ENCODE results near the gene KSR1. TPM values are rescaled to one million over a fixed set of nuclear protein-coding genes. Genes with fewer than 3 reads are reported as not detected.
A peak's percentile ranks its signal among the peaks of the same experiment; 100 is the strongest.
"Not testable (repeated sequence)": the region's sequence is repeated elsewhere in the genome, so short reads cannot be mapped to it uniquely, and the experiment has no call there.

Gene KSR1
- total RNA-seq, 2 donors from 2014 or later = 15.5 to 23.8 TPM

- not testable (repeated sequence) for DNase-seq, ATAC-seq
- intact Hi-C loops (cut with DNase I) = loop anchor here in 1 of 2 donors (10.0 kb wide), 1 partner anchor 54 kb away; no protein-coding TSS in a partner anchor
Observed at GRCh38 chr17:27448534-27448933, 7.7 kb upstream of the KSR1 start.

GRCh38 chr17:27449541-27449940, 6.7 kb upstream of the KSR1 start:
- DNase-seq = no peak

GRCh38 chr17:27449988-27450387, 6.3 kb upstream of the KSR1 start:
- ATAC-seq = no peak
- intact Hi-C loops (cut with DNase I) = loop anchor here in 1 of 2 donors (10.0 kb wide), 1 partner anchor 55 kb away; no protein-coding TSS in a partner anchor
- DNase-seq = no peak

More at GRCh38 chr17:27449541-27449940, 6.7 kb upstream of the KSR1 start:
- ATAC-seq = no peak
- intact Hi-C loops (cut with DNase I) = loop anchor here in 1 of 2 donors (10.0 kb wide), 1 partner anchor 55 kb away; no protein-coding TSS in a partner anchor

- ATAC-seq (no peak), DNase-seq (no peak)
- intact Hi-C loops (cut with DNase I) = no loop called here
Observed at GRCh38 chr17:27450416-27450815, 5.8 kb upstream of the KSR1 start.

- ATAC-seq = no peak
- intact Hi-C loops (cut with DNase I) = no loop called here
- DNase-seq = no peak
Observed at GRCh38 chr17:27451906-27452305, 4.3 kb upstream of the KSR1 start.

GRCh38 chr17:27452828-27453227, 3.4 kb upstream of the KSR1 start:
- DNase-seq = no peak
- no peak for ATAC-seq
- intact Hi-C loops (cut with DNase I) = no loop called here

- intact Hi-C loops (cut with DNase I) = no loop called here
- ATAC-seq (no peak), DNase-seq (no peak)
Observed at GRCh38 chr17:27453471-27453870, 2.8 kb upstream of the KSR1 start.

- ATAC-seq (no peak), DNase-seq (no peak)
- intact Hi-C loops (cut with DNase I) = no loop called here
Observed at GRCh38 chr17:27454089-27454488, 2.2 kb upstream of the KSR1 start.

GRCh38 chr17:27455236-27455913, 873 bp upstream of the KSR1 start:
- DNase-seq (no peak), ATAC-seq (no peak)
- intact Hi-C loops (cut with DNase I) = loop anchor here (5.0 kb wide), 1 partner anchor 142 kb away; no protein-coding TSS in a partner anchor

GRCh38 chr17:27456681-27457359, 572 bp downstream of the KSR1 start:
- ATAC-seq (peak; percentile 18 to 64), DNase-seq (peak; percentile 26)
- intact Hi-C loops (cut with DNase I) = loop anchor here (5.0 kb wide), 1 partner anchor 140 kb away; no protein-coding TSS in a partner anchor

- no peak for DNase-seq
Observed at GRCh38 chr17:27457360-27457715, 1.1 kb downstream of the KSR1 start.

GRCh38 chr17:27457731-27458523, 1.7 kb downstream of the KSR1 start:
- intact Hi-C loops (cut with DNase I) = loop anchor here (5.0 kb wide), 1 partner anchor 139 kb away; no protein-coding TSS in a partner anchor
- no peak for ATAC-seq
- DNase-seq = no peak

More at GRCh38 chr17:27457360-27457715, 1.1 kb downstream of the KSR1 start:
- no peak for ATAC-seq
- intact Hi-C loops (cut with DNase I) = loop anchor here (5.0 kb wide), 1 partner anchor 140 kb away; no protein-coding TSS in a partner anchor

GRCh38 chr17:27458524-27458908, 2.3 kb downstream of the KSR1 start:
- DNase-seq (no peak), ATAC-seq (no peak)
- intact Hi-C loops (cut with DNase I) = loop anchor here (5.0 kb wide), 1 partner anchor 139 kb away; no protein-coding TSS in a partner anchor

GRCh38 chr17:27459433-27459832, 3.2 kb downstream of the KSR1 start:
- DNase-seq = no peak
- no peak for ATAC-seq
- intact Hi-C loops (cut with DNase I) = loop anchor here (5.0 kb wide), 1 partner anchor 138 kb away; no protein-coding TSS in a partner anchor

- ATAC-seq (no peak), DNase-seq (no peak)
- intact Hi-C loops (cut with DNase I) = no loop called here
Observed at GRCh38 chr17:27460196-27460725, 4.0 kb downstream of the KSR1 start.

GRCh38 chr17:27461192-27461859, 5.1 kb downstream of the KSR1 start:
- ATAC-seq (peak in 1 of 2 donors; percentile 45), DNase-seq (no peak)
- intact Hi-C loops (cut with DNase I) = no loop called here

- ATAC-seq (no peak), DNase-seq (no peak)
- intact Hi-C loops (cut with DNase I) = no loop called here
Observed at GRCh38 chr17:27462149-27462548, 5.9 kb downstream of the KSR1 start.

- ATAC-seq (no peak), DNase-seq (no peak)
- intact Hi-C loops (cut with DNase I) = no loop called here
Observed at GRCh38 chr17:27462714-27463113, 6.5 kb downstream of the KSR1 start.

GRCh38 chr17:27463235-27463677, 7.0 kb downstream of the KSR1 start:
- DNase-seq = no peak
- intact Hi-C loops (cut with DNase I) = no loop called here
- no peak for ATAC-seq

Measured in left cardiac atrium (tissue), 4 donors.